ENCODE results near the gene TBCD.

The TBCD gene

GRCh38 chr17:82935966-82936767 lies 184.3 kb downstream of the TBCD start:
- H3K4me3 ChIP-seq (ENCODE audit: low read length) = no peak overlapping the region
- TF ChIP-seq CTCF (IDR thresholded peaks at IDR 0.05; ENCODE audit: insufficient read depth, low read depth, low read length, missing control alignments) = no peak
- no peak for DNase-seq (ENCODE audit: low read depth)

- no peak for DNase-seq (ENCODE audit: low read depth)
- TF ChIP-seq CTCF (IDR thresholded peaks at IDR 0.05; ENCODE audit: insufficient read depth, low read depth, low read length, missing control alignments) = no peak
- H3K4me3 ChIP-seq (ENCODE audit: low read length) = no peak overlapping the region
These were observed 184.9 kb downstream of the TBCD start for GRCh38 chr17:82936768-82937171.

- no peak for TF ChIP-seq CTCF (IDR thresholded peaks at IDR 0.05; ENCODE audit: insufficient read depth, low read depth, low read length, missing control alignments)
- no peak overlapping the region for H3K4me3 ChIP-seq (ENCODE audit: low read length)
- DNase-seq (ENCODE audit: low read depth) = no peak
These were observed 185.8 kb downstream of the TBCD start for GRCh38 chr17:82937411-82938371.

- DNase-seq (ENCODE audit: low read depth) = no peak
- H3K4me3 ChIP-seq (ENCODE audit: low read length) = no peak overlapping the region
- TF ChIP-seq CTCF (IDR thresholded peaks at IDR 0.05; ENCODE audit: insufficient read depth, low read depth, low read length, missing control alignments) = no peak
These were observed 186.6 kb downstream of the TBCD start for GRCh38 chr17:82938486-82938872.

- TF ChIP-seq CTCF (IDR thresholded peaks at IDR 0.05; ENCODE audit: insufficient read depth, low read depth, low read length, missing control alignments) = no peak
- H3K4me3 ChIP-seq (ENCODE audit: low read length) = no peak overlapping the region
- no peak for DNase-seq (ENCODE audit: low read depth)
These were observed 187.2 kb downstream of the TBCD start for GRCh38 chr17:82938873-82939620.

GRCh38 chr17:82939621-82940135 lies 187.8 kb downstream of the TBCD start:
- no peak for TF ChIP-seq CTCF (IDR thresholded peaks at IDR 0.05; ENCODE audit: insufficient read depth, low read depth, low read length, missing control alignments)
- no peak for DNase-seq (ENCODE audit: low read depth)
- no peak overlapping the region for H3K4me3 ChIP-seq (ENCODE audit: low read length)

All from epithelial cell of esophagus (primary cell).